ENCODE results near the gene LTB4R2. TPM values are rescaled to one million over a fixed set of nuclear protein-coding genes. Genes with fewer than 3 reads are reported as not detected.

LTB4R2 gene
- total and polyA plus RNA-seq, 2 donors (not counting 1 experiment from before 2014, with no cell fraction given): 0.23 to 1.8 TPM

DNA sequence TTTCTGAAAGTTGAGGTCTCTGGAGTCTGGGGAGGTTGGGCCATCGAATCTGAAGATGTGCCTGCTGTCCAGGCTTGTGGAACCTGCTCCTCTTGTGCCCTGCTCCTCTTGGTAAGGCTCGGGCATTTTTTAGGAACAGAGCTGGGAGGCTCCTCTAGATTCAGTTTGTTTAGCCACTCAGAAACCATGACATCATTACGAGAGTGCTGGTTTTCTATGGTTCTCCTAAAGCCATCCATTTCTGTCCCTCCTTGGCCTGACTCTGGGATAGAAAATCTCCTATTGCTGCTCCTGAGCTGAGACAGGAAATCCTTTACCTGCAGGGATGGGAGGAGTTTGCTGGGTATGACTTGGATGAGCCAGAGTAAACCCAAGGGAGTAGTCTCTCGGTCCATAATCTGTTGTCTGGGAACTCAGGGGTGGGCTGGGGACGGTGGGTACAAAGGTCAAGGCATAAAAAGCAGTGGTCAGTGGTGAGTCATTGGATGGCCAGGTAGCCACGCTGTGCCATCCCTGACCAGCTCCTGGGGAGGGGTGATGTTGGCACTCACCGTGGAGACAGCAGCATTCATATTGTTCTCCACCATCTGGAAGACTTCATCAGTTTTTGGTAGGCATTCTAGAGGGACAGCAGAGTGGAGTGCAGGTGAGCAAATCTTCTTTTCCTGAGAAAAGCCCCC lies 27.3 kb downstream of the LTB4R2 start:
- H3K4me2 ChIP-seq (ENCODE audit: extremely low read depth, insufficient read depth, low read length): no peak overlapping the region
- H3K79me2 ChIP-seq (ENCODE audit: control insufficient read depth, insufficient read depth, low read length): no peaks in the 10 kb centered on the region
- no peaks in the 10 kb centered on the region for H3K36me3 ChIP-seq (ENCODE audit: control insufficient read depth, insufficient read depth, low read length)
- TF ChIP-seq, protein P1, sequence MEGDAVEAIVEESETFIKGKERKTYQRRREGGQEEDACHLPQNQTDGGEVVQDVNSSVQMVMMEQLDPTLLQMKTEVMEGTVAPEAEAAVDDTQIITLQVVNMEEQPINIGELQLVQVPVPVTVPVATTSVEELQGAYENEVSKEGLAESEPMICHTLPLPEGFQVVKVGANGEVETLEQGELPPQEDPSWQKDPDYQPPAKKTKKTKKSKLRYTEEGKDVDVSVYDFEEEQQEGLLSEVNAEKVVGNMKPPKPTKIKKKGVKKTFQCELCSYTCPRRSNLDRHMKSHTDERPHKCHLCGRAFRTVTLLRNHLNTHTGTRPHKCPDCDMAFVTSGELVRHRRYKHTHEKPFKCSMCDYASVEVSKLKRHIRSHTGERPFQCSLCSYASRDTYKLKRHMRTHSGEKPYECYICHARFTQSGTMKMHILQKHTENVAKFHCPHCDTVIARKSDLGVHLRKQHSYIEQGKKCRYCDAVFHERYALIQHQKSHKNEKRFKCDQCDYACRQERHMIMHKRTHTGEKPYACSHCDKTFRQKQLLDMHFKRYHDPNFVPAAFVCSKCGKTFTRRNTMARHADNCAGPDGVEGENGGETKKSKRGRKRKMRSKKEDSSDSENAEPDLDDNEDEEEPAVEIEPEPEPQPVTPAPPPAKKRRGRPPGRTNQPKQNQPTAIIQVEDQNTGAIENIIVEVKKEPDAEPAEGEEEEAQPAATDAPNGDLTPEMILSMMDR (conservative IDR thresholded peaks at IDR 0.05 in 1 of 2, IDR thresholded peaks at IDR 0.05 in 1 of 2; ENCODE audit: low read depth in 1 of 2, low read length in 2 of 2): no peak
- no peak for TF ChIP-seq EZH2 (IDR thresholded peaks at IDR 0.05; ENCODE audit: low read length, missing control alignments)
- H3K27ac ChIP-seq (ENCODE audit: insufficient read depth, low read length): no peak overlapping the region
- H3K27me3 ChIP-seq (ENCODE audit: control insufficient read depth, insufficient read depth, low read length): peaks cover 41% of the 10 kb centered on the region
- no peak overlapping the region for H3K4me3 ChIP-seq (replicated peaks in 1 of 4; ENCODE audit: control extremely low read depth in 1 of 4, insufficient read depth in 1 of 4, low read depth in 3 of 4, low read length in 4 of 4)
- H3K9me3 ChIP-seq (ENCODE audit: control insufficient read depth, insufficient read depth, low read depth, low read length): no peaks in the 10 kb centered on the region
- H3K9ac ChIP-seq (ENCODE audit: insufficient read depth, low read length): no peak overlapping the region
- H4K20me1 ChIP-seq (ENCODE audit: control insufficient read depth, extremely low read depth, insufficient read depth, low read length): no peaks in the 10 kb centered on the region
- peaks cover 2% of the 10 kb centered on the region for H3K4me1 ChIP-seq (ENCODE audit: control insufficient read depth, extremely low read depth, insufficient read depth, low read length)
- H2AFZ ChIP-seq (ENCODE audit: low read length): no peak overlapping the region
- no peak for DNase-seq (ENCODE audit: low read depth in 2 of 2)

DNA sequence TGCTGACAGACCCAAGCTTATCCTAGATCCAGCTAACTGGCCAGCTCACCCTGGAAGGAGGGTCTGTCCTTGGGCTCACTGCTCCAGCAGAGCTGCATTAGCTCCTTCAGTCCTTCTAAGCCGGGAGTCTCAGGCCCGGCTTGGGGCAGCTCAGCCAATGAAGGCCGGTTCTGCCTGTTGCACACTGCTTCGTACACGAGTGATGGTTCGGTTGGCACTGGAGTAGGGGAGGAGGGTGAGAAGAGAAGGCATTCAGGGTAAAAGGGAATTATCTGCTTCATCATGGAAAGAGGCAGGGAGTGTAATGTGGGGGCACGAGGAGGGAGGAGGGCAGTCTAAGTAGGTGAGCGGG lies 27.9 kb downstream of the LTB4R2 start:
- H3K79me2 ChIP-seq (ENCODE audit: control insufficient read depth, insufficient read depth, low read length): no peaks in the 10 kb centered on the region
- H3K27me3 ChIP-seq (ENCODE audit: control insufficient read depth, insufficient read depth, low read length): peaks cover 41% of the 10 kb centered on the region
- peaks cover 2% of the 10 kb centered on the region for H3K4me1 ChIP-seq (ENCODE audit: control insufficient read depth, extremely low read depth, insufficient read depth, low read length)
- no peaks in the 10 kb centered on the region for H4K20me1 ChIP-seq (ENCODE audit: control insufficient read depth, extremely low read depth, insufficient read depth, low read length)
- no peak overlapping the region for H3K27ac ChIP-seq (ENCODE audit: insufficient read depth, low read length)
- no peak for DNase-seq (ENCODE audit: low read depth in 2 of 2)
- no peaks in the 10 kb centered on the region for H3K9me3 ChIP-seq (ENCODE audit: control insufficient read depth, insufficient read depth, low read depth, low read length)
- no peak overlapping the region for H3K4me3 ChIP-seq (replicated peaks in 1 of 4; ENCODE audit: control extremely low read depth in 1 of 4, insufficient read depth in 1 of 4, low read depth in 3 of 4, low read length in 4 of 4)
- TF ChIP-seq, protein P1 (conservative IDR thresholded peaks at IDR 0.05 in 1 of 2, IDR thresholded peaks at IDR 0.05 in 1 of 2; ENCODE audit: low read depth in 1 of 2, low read length in 2 of 2): no peak
- TF ChIP-seq EZH2 (IDR thresholded peaks at IDR 0.05; ENCODE audit: low read length, missing control alignments): no peak
- H3K4me2 ChIP-seq (ENCODE audit: extremely low read depth, insufficient read depth, low read length): no peak overlapping the region
- no peaks in the 10 kb centered on the region for H3K36me3 ChIP-seq (ENCODE audit: control insufficient read depth, insufficient read depth, low read length)
- H3K9ac ChIP-seq (ENCODE audit: insufficient read depth, low read length): no peak overlapping the region
- H2AFZ ChIP-seq (ENCODE audit: low read length): no peak overlapping the region

DNA sequence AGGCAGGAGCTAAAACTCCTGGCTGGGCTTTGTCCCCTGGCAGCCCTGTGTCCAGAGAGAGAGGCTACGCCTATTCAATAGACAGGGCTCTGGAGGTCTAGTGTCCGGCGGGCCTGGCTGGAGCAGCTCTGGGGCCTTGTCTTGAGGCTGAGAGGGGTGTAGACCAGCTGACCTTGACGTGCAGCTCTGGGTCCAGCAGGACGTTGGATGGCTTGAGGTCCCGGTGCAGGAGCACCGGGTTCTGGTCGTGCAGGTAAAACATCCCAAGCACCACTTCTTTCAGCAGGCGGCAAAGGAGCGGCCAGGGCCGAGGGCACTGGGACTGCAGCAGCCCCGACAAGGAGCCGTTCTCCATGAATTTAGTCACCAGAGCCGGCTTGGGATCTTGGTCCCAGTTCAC lies 28.9 kb downstream of the LTB4R2 start:
- TF ChIP-seq, protein P1 (conservative IDR thresholded peaks at IDR 0.05 in 1 of 2, IDR thresholded peaks at IDR 0.05 in 1 of 2; ENCODE audit: low read depth in 1 of 2, low read length in 2 of 2): no peak
- TF ChIP-seq EZH2 (IDR thresholded peaks at IDR 0.05; ENCODE audit: low read length, missing control alignments): no peak
- Histone ChIP-seq H3K36me3 (ENCODE audit: control insufficient read depth, insufficient read depth, low read length) (no peaks in the 10 kb centered on the region), H3K9ac (ENCODE audit: insufficient read depth, low read length) (no peak overlapping the region), H3K4me3 (replicated peaks in 1 of 4; ENCODE audit: control extremely low read depth in 1 of 4, insufficient read depth in 1 of 4, low read depth in 3 of 4, low read length in 4 of 4) (no peak overlapping the region), H3K4me1 (ENCODE audit: control insufficient read depth, extremely low read depth, insufficient read depth, low read length) (peaks cover 2% of the 10 kb centered on the region), H3K9me3 (ENCODE audit: control insufficient read depth, insufficient read depth, low read depth, low read length) (no peaks in the 10 kb centered on the region), H3K27me3 (ENCODE audit: control insufficient read depth, insufficient read depth, low read length) (peaks cover 41% of the 10 kb centered on the region), H3K27ac (ENCODE audit: insufficient read depth, low read length) (no peak overlapping the region), H3K79me2 (ENCODE audit: control insufficient read depth, insufficient read depth, low read length) (no peaks in the 10 kb centered on the region), H3K4me2 (ENCODE audit: extremely low read depth, insufficient read depth, low read length) (no peak overlapping the region), H2AFZ (ENCODE audit: low read length) (no peak overlapping the region), H4K20me1 (ENCODE audit: control insufficient read depth, extremely low read depth, insufficient read depth, low read length) (no peaks in the 10 kb centered on the region)
- no peak for DNase-seq (ENCODE audit: low read depth in 2 of 2)
